ENCODE data around the gene KDM4B. TPM values are rescaled to one million over a fixed set of nuclear protein-coding genes. Genes with fewer than 3 reads are reported as not detected.

The KDM4B gene
- total and polyA plus RNA-seq, 4 experiments from 2014 or later, result 3.2 to 50.4 (median 29.9) TPM

- POLR2A ChIA-PET (ENCODE audit: partially characterized antibody), result no interaction called here
- H3K27me3 Mint-ChIP-seq, result no peaks in the 10 kb centered on the region
- intact Hi-C loops (cut with micrococcal nuclease), result no loop called here
- Histone ChIP-seq H3K27me3 (ENCODE audit: insufficient read depth, low read length) (no peaks in the 10 kb centered on the region), H3K9me3 (ENCODE audit: control insufficient read depth in 1 of 2, low read length in 2 of 2) (no peaks in the 10 kb centered on the region), H3K4me3 (ENCODE audit: low read length in 2 of 2) (no peak overlapping the region), H3K4me1 (ENCODE audit: insufficient read depth, low read length) (no peaks in the 10 kb centered on the region), H3K36me3 (ENCODE audit: insufficient read depth, low read length) (peaks cover 8% of the 10 kb centered on the region), H3K27ac (ENCODE audit: low read depth, low read length) (no peak overlapping the region)
- peaks cover 0 to 5% (median under 1%) of the 10 kb centered on the region in 4 donors for H3K4me1 Mint-ChIP-seq
- no peak overlapping the region for H3K4me3 Mint-ChIP-seq
- no peak overlapping the region for H3K27ac Mint-ChIP-seq
- H3K36me3 Mint-ChIP-seq, result peaks cover 22 to 25% of the 10 kb centered on the region in 2 donors
- CTCF ChIA-PET (ENCODE audit: partially characterized antibody), result no interaction called here
- H3K9me3 Mint-ChIP-seq, result no peaks in the 10 kb centered on the region
- no peak for DNase-seq
Measured at GRCh38 chr19:5085566-5085965, 116.7 kb downstream of the KDM4B start.

GRCh38 chr19:5086230-5086629 is 117.3 kb downstream of the KDM4B start:
- POLR2A ChIA-PET (ENCODE audit: partially characterized antibody), result no interaction called here
- no peak overlapping the region for H3K27ac Mint-ChIP-seq

GRCh38 chr19:5086725-5087439 is 118.0 kb downstream of the KDM4B start:
- Mint-ChIP-seq H3K27me3 (no peaks in the 10 kb centered on the region), H3K4me1 (peaks cover 0 to 5% (median under 1%) of the 10 kb centered on the region in 4 donors), H3K4me3 (no peak overlapping the region), H3K9me3 (no peaks in the 10 kb centered on the region), H3K27ac (no peak overlapping the region), H3K36me3 (peaks cover 20 to 21% of the 10 kb centered on the region in 2 donors)
- Histone ChIP-seq H3K27me3 (ENCODE audit: insufficient read depth, low read length) (no peaks in the 10 kb centered on the region), H3K4me1 (ENCODE audit: insufficient read depth, low read length) (no peaks in the 10 kb centered on the region), H3K4me3 (ENCODE audit: low read length in 2 of 2) (no peak overlapping the region), H3K36me3 (ENCODE audit: insufficient read depth, low read length) (peaks cover 4% of the 10 kb centered on the region), H3K9me3 (ENCODE audit: control insufficient read depth in 1 of 2, low read length in 2 of 2) (no peaks in the 10 kb centered on the region), H3K27ac (ENCODE audit: low read depth, low read length) (no peak overlapping the region)
- ChIA-PET POLR2A (ENCODE audit: partially characterized antibody) (no interaction called here), CTCF (ENCODE audit: partially characterized antibody) (no interaction called here)
- DNase-seq, result no peak
- intact Hi-C loops (cut with micrococcal nuclease), result no loop called here

More at GRCh38 chr19:5086230-5086629, 117.3 kb downstream of the KDM4B start:
- Histone ChIP-seq H3K36me3 (ENCODE audit: insufficient read depth, low read length) (peaks cover 6% of the 10 kb centered on the region), H3K27ac (ENCODE audit: low read depth, low read length) (no peak overlapping the region), H3K27me3 (ENCODE audit: insufficient read depth, low read length) (no peaks in the 10 kb centered on the region), H3K9me3 (ENCODE audit: control insufficient read depth in 1 of 2, low read length in 2 of 2) (no peaks in the 10 kb centered on the region), H3K4me1 (ENCODE audit: insufficient read depth, low read length) (no peaks in the 10 kb centered on the region), H3K4me3 (ENCODE audit: low read length in 2 of 2) (no peak overlapping the region)
- Mint-ChIP-seq H3K4me1 (peaks cover 0 to 5% (median under 1%) of the 10 kb centered on the region in 4 donors), H3K27me3 (no peaks in the 10 kb centered on the region), H3K4me3 (no peak overlapping the region), H3K9me3 (no peaks in the 10 kb centered on the region), H3K36me3 (peaks cover 20 to 22% of the 10 kb centered on the region in 2 donors)
- intact Hi-C loops (cut with micrococcal nuclease), result no loop called here
- no peak for DNase-seq
- CTCF ChIA-PET (ENCODE audit: partially characterized antibody), result no interaction called here

GRCh38 chr19:5089283-5089682 is 120.4 kb downstream of the KDM4B start:
- Mint-ChIP-seq H3K9me3 (no peaks in the 10 kb centered on the region), H3K4me3 (no peak overlapping the region), H3K27ac (no peak overlapping the region), H3K27me3 (no peaks in the 10 kb centered on the region), H3K36me3 (peaks cover 16 to 20% of the 10 kb centered on the region in 2 donors), H3K4me1 (peaks cover 0 to 5% (median under 1%) of the 10 kb centered on the region in 4 donors)
- Histone ChIP-seq H3K4me1 (ENCODE audit: insufficient read depth, low read length) (no peaks in the 10 kb centered on the region), H3K27ac (ENCODE audit: low read depth, low read length) (no peak overlapping the region), H3K27me3 (ENCODE audit: insufficient read depth, low read length) (no peaks in the 10 kb centered on the region), H3K9me3 (ENCODE audit: control insufficient read depth in 1 of 2, low read length in 2 of 2) (no peaks in the 10 kb centered on the region), H3K4me3 (ENCODE audit: low read length in 2 of 2) (no peak overlapping the region), H3K36me3 (ENCODE audit: insufficient read depth, low read length) (peaks cover 4% of the 10 kb centered on the region)
- intact Hi-C loops (cut with micrococcal nuclease), result no loop called here
- POLR2A ChIA-PET (ENCODE audit: partially characterized antibody), result no interaction called here
- no peak for DNase-seq
- CTCF ChIA-PET (ENCODE audit: partially characterized antibody), result no interaction called here

GRCh38 chr19:5090465-5091017 is 121.6 kb downstream of the KDM4B start:
- Mint-ChIP-seq H3K9me3 (no peaks in the 10 kb centered on the region), H3K4me1 (peaks cover 0 to 5% (median 0%) of the 10 kb centered on the region in 4 donors), H3K27ac (no peak overlapping the region), H3K36me3 (peaks cover 14 to 15% of the 10 kb centered on the region in 2 donors), H3K4me3 (no peak overlapping the region), H3K27me3 (no peaks in the 10 kb centered on the region)
- Histone ChIP-seq H3K36me3 (ENCODE audit: insufficient read depth, low read length) (no peaks in the 10 kb centered on the region), H3K27ac (ENCODE audit: low read depth, low read length) (no peak overlapping the region), H3K4me3 (ENCODE audit: low read length in 2 of 2) (no peak overlapping the region), H3K4me1 (ENCODE audit: insufficient read depth, low read length) (no peaks in the 10 kb centered on the region), H3K9me3 (ENCODE audit: control insufficient read depth in 1 of 2, low read length in 2 of 2) (no peaks in the 10 kb centered on the region), H3K27me3 (ENCODE audit: insufficient read depth, low read length) (no peaks in the 10 kb centered on the region)
- ChIA-PET CTCF (ENCODE audit: partially characterized antibody) (no interaction called here), POLR2A (ENCODE audit: partially characterized antibody) (no interaction called here)
- intact Hi-C loops (cut with micrococcal nuclease), result no loop called here
- no peak for DNase-seq

- no peaks in the 10 kb centered on the region for H3K36me3 ChIP-seq (ENCODE audit: insufficient read depth, low read length)
- intact Hi-C loops (cut with micrococcal nuclease), result no loop called here
- H3K27me3 ChIP-seq (ENCODE audit: insufficient read depth, low read length), result no peaks in the 10 kb centered on the region
- no peaks in the 10 kb centered on the region for H3K4me1 ChIP-seq (ENCODE audit: insufficient read depth, low read length)
- POLR2A ChIA-PET (ENCODE audit: partially characterized antibody), result no interaction called here
- H3K27me3 Mint-ChIP-seq, result no peaks in the 10 kb centered on the region
- H3K9me3 Mint-ChIP-seq, result peaks cover 0 to 2% (median 0%) of the 10 kb centered on the region in 8 donors
- H3K27ac ChIP-seq (ENCODE audit: low read depth, low read length), result no peak overlapping the region
- H3K4me3 ChIP-seq (ENCODE audit: low read length in 2 of 2), result no peak overlapping the region
- no peak overlapping the region for H3K27ac Mint-ChIP-seq
- H3K9me3 ChIP-seq (ENCODE audit: control insufficient read depth in 1 of 2, low read length in 2 of 2), result no peaks in the 10 kb centered on the region
- H3K36me3 Mint-ChIP-seq, result peaks cover 12 to 18% of the 10 kb centered on the region in 2 donors
- H3K4me1 Mint-ChIP-seq, result peaks cover 0 to 5% (median 0%) of the 10 kb centered on the region in 4 donors
- DNase-seq, result no peak
- no peak overlapping the region for H3K4me3 Mint-ChIP-seq
- CTCF ChIA-PET (ENCODE audit: partially characterized antibody), result no interaction called here
Measured at GRCh38 chr19:5091018-5091683, 122.2 kb downstream of the KDM4B start.

GRCh38 chr19:5091684-5092480 is 123.0 kb downstream of the KDM4B start:
- no peak overlapping the region for H3K27ac Mint-ChIP-seq
- peaks cover 0 to 4% (median 0%) of the 10 kb centered on the region in 8 donors for H3K9me3 Mint-ChIP-seq
- H3K4me1 Mint-ChIP-seq, result peaks cover 0 to 5% (median under 1%) of the 10 kb centered on the region in 4 donors
- intact Hi-C loops (cut with micrococcal nuclease), result no loop called here
- CTCF ChIA-PET (ENCODE audit: partially characterized antibody), result no interaction called here
- H3K4me1 ChIP-seq (ENCODE audit: insufficient read depth, low read length), result no peaks in the 10 kb centered on the region
- no peak for DNase-seq
- no peak overlapping the region for H3K27ac ChIP-seq (ENCODE audit: low read depth, low read length)
- H3K27me3 Mint-ChIP-seq, result no peaks in the 10 kb centered on the region
- no peaks in the 10 kb centered on the region for H3K27me3 ChIP-seq (ENCODE audit: insufficient read depth, low read length)
- no peaks in the 10 kb centered on the region for H3K9me3 ChIP-seq (ENCODE audit: control insufficient read depth in 1 of 2, low read length in 2 of 2)
- H3K36me3 Mint-ChIP-seq, result peaks cover 14 to 20% of the 10 kb centered on the region in 2 donors
- H3K36me3 ChIP-seq (ENCODE audit: insufficient read depth, low read length), result no peaks in the 10 kb centered on the region
- H3K4me3 ChIP-seq (ENCODE audit: low read length in 2 of 2), result no peak overlapping the region
- POLR2A ChIA-PET (ENCODE audit: partially characterized antibody), result no interaction called here
- no peak overlapping the region for H3K4me3 Mint-ChIP-seq

Data from CD4-positive, alpha-beta memory T cell (primary cell).